ENCODE data around the gene TRIM54. TPM values are rescaled to one million over a fixed set of nuclear protein-coding genes. Genes with fewer than 3 reads are reported as not detected.

The TRIM54 gene
- total and polyA plus RNA-seq, 2 donors (not counting 3 experiments of a cell fraction or from before 2014, with no cell fraction given), result 0.51 to 1.7 TPM

DNA sequence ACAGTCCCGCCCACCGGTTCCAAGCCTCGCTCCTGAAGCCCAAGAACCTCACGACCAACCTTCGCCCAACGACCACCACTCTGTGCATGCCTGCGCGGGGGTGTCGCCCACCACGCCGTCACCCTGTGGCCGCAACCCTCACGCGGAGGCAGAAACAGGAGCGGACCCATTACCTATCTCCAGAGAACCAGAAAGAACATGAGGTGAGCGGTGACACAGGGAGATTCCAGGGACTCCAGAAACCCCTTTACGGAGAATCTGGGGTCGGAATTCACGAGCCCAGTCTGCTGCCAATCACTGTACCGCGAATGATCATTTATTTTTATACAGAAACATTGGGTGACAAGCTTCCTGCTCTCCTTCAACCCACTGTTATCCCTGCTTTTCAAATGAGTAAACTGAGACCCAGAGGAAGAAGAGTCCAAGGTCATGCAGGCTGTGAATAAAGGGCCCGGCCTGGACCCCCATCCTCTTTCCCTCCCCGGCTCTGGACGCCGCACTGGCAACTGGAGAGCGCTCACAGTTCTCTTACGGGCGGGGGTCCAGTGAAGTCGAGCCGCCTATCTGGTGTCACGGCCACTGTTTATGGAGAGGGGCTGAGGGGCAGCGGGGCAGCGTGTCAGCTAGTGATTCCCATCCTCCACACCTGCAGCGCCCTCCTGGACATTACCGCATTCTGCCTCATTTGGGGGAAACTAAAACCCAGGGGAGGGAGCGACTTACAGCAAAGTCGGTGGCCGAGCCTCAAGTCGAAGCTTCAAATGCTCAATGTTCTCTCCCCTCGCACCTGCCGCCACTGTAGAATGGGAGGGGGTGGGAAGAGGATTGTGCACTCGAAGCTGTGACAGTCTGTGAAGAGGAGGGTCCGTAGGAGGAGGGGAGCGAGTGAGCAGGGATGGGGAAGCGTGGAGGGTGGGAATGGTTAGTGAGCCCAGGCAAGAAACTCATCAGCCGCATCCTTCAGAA, 18.7 kb upstream of the TRIM54 start:
- H3K9ac ChIP-seq (replicated peaks; ENCODE audit: extremely low read depth, insufficient read depth, low read length), result no peak overlapping the region
- H3K9me3 ChIP-seq (replicated peaks; ENCODE audit: control insufficient read depth, insufficient read depth, low read length), result no peaks in the 10 kb centered on the region
- CTCF ChIA-PET, result interaction anchor here (0.8 to 6.9 kb wide), 8 partner anchors 9 to 94 kb away, joined by 3 to 143 read pairs (median 4); partner anchors contain the start of gene TRIM54
- H4K20me1 ChIP-seq (replicated peaks; ENCODE audit: control insufficient read depth, extremely low read depth, insufficient read depth, low read length), result no peaks in the 10 kb centered on the region
- H3K9me1 ChIP-seq (replicated peaks; ENCODE audit: control insufficient read depth, extremely low read depth, insufficient read depth, low read length), result no peaks in the 10 kb centered on the region
- FAIRE-seq (peak; percentile 18), DNase-seq (ENCODE audit: low read depth, low spot score) (peak; percentile 31)
- H2AFZ ChIP-seq (ENCODE audit: low read depth, low read length), result peak overlapping the region; percentile 64
- H3K4me2 ChIP-seq (ENCODE audit: insufficient read depth, low read length), result peak overlapping the region; percentile 77
- no peaks in the 10 kb centered on the region for H3K79me2 ChIP-seq (ENCODE audit: control insufficient read depth, insufficient read depth, low read length)
- H3K27ac ChIP-seq (ENCODE audit: insufficient read depth, low read depth, low read length), result no peak overlapping the region
- H3K4me3 ChIP-seq (replicated peaks in 1 of 3; ENCODE audit: insufficient read depth in 1 of 3, low read depth in 1 of 3, low read length in 3 of 3), result peak overlapping the region in 2 of 3 experiments; percentile 43 to 82
- H3K4me1 ChIP-seq (ENCODE audit: control insufficient read depth, extremely low read depth, insufficient read depth, low read length), result peaks cover 22% of the 10 kb centered on the region
- BruUV-seq (replicated peaks), result no TSS peak
- H3K36me3 ChIP-seq (ENCODE audit: control insufficient read depth in 2 of 2, extremely low read depth in 1 of 2, insufficient read depth in 2 of 2, low read length in 2 of 2), result no peaks in the 10 kb centered on the region
- intact Hi-C loops (cut with micrococcal nuclease) (loop anchor here (2.0 kb wide), 1 partner anchor 25 kb away; no protein-coding TSS in a partner anchor), dilution Hi-C loops (cut with MboI; ENCODE audit: extremely low pct_ligation_motif_present, low sequenced_read_pairs) (no loop called here)
- no peak for TF ChIP-seq GATA2 (IDR thresholded peaks at IDR 0.05; ENCODE audit: insufficient read depth, insufficient read length, low read depth, low read length)
- peak; percentile 99 for TF ChIP-seq EZH2 (IDR thresholded peaks at IDR 0.05; ENCODE audit: borderline replicate concordance, low read depth, low read length, severe bottlenecking)
- peaks cover 15 to 38% of the 10 kb centered on the region in 2 experiments for H3K27me3 ChIP-seq (ENCODE audit: control insufficient read depth in 2 of 2, insufficient read depth in 2 of 2, low read length in 2 of 2)
- POLR2A ChIA-PET, result interaction anchor here (1.5 kb wide), 1 partner anchor 30 kb away, joined by 3 read pairs; no protein-coding TSS in a partner anchor

DNA sequence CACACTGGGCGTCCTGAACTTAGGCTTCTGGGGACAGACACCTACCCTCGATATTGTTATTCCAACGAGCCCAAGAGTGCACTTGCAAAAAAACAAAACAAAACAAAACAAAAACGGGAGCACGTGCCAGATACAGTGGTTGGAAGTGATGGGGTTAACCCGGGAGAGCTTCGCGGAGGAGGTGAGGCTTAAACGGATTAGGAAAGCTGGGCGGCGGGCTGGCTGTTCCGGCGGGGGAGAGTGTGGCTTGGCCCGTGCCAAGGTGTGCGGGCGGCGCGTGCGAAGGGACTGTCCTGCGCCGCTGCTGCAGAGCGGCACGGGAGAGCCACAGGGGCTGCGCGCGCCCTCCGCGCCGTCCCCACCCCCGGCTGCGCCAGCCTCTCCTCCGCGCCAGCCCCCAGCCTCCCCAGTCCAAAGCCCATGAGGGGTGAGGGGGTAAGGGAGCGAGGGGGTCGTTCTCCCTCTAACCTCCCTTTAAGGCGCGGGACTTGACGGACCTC, 17.9 kb upstream of the TRIM54 start:
- peak; percentile 30 for DNase-seq (ENCODE audit: low read depth, low spot score)

More for the DNA sequence above, 17.9 kb upstream of the TRIM54 start:
- Histone ChIP-seq H4K20me1 (replicated peaks; ENCODE audit: control insufficient read depth, extremely low read depth, insufficient read depth, low read length) (no peaks in the 10 kb centered on the region), H3K9ac (replicated peaks; ENCODE audit: extremely low read depth, insufficient read depth, low read length) (peak overlapping the region; percentile 25), H3K9me1 (replicated peaks; ENCODE audit: control insufficient read depth, extremely low read depth, insufficient read depth, low read length) (no peaks in the 10 kb centered on the region), H3K9me3 (replicated peaks; ENCODE audit: control insufficient read depth, insufficient read depth, low read length) (no peaks in the 10 kb centered on the region), H3K36me3 (ENCODE audit: control insufficient read depth in 2 of 2, extremely low read depth in 1 of 2, insufficient read depth in 2 of 2, low read length in 2 of 2) (no peaks in the 10 kb centered on the region), H3K27ac (ENCODE audit: insufficient read depth, low read depth, low read length) (no peak overlapping the region), H3K79me2 (ENCODE audit: control insufficient read depth, insufficient read depth, low read length) (no peaks in the 10 kb centered on the region), H3K27me3 (ENCODE audit: control insufficient read depth in 2 of 2, insufficient read depth in 2 of 2, low read length in 2 of 2) (peaks cover 16 to 40% of the 10 kb centered on the region in 2 experiments), H3K4me3 (replicated peaks in 1 of 3; ENCODE audit: insufficient read depth in 1 of 3, low read depth in 1 of 3, low read length in 3 of 3) (peak overlapping the region in 2 of 3 experiments; percentile 32 to 82), H3K4me2 (ENCODE audit: insufficient read depth, low read length) (peak overlapping the region; percentile 37), H3K4me1 (ENCODE audit: control insufficient read depth, extremely low read depth, insufficient read depth, low read length) (peaks cover 22% of the 10 kb centered on the region), H2AFZ (ENCODE audit: low read depth, low read length) (peak overlapping the region; percentile 90)
- TF ChIP-seq, protein P1, sequence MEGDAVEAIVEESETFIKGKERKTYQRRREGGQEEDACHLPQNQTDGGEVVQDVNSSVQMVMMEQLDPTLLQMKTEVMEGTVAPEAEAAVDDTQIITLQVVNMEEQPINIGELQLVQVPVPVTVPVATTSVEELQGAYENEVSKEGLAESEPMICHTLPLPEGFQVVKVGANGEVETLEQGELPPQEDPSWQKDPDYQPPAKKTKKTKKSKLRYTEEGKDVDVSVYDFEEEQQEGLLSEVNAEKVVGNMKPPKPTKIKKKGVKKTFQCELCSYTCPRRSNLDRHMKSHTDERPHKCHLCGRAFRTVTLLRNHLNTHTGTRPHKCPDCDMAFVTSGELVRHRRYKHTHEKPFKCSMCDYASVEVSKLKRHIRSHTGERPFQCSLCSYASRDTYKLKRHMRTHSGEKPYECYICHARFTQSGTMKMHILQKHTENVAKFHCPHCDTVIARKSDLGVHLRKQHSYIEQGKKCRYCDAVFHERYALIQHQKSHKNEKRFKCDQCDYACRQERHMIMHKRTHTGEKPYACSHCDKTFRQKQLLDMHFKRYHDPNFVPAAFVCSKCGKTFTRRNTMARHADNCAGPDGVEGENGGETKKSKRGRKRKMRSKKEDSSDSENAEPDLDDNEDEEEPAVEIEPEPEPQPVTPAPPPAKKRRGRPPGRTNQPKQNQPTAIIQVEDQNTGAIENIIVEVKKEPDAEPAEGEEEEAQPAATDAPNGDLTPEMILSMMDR (IDR thresholded peaks at IDR 0.05; ENCODE audit: extremely low read depth in 1 of 2, insufficient read depth in 1 of 2, low read depth in 1 of 2, low read length in 2 of 2), result no peak
- TF ChIP-seq POLR2AphosphoS5 (IDR thresholded peaks at IDR 0.05; ENCODE audit: insufficient read depth, low read depth, low read length) (no peak), MYC (IDR thresholded peaks at IDR 0.05; ENCODE audit: low read depth, low read length) (no peak), EZH2 (IDR thresholded peaks at IDR 0.05; ENCODE audit: borderline replicate concordance, low read depth, low read length, severe bottlenecking) (peak; percentile 55), POLR2A (IDR thresholded peaks at IDR 0.05; ENCODE audit: low read depth, low read length) (no peak)
- BruUV-seq (replicated peaks), result no TSS peak
- dilution Hi-C loops (cut with MboI; ENCODE audit: extremely low pct_ligation_motif_present, low sequenced_read_pairs), result no loop called here
- intact Hi-C loops (cut with micrococcal nuclease), result loop anchor here (2.0 kb wide), 1 partner anchor 24 kb away; no protein-coding TSS in a partner anchor
- FAIRE-seq, result no peak
- ChIA-PET CTCF (interaction anchor here (1.1 to 6.9 kb wide), 9 partner anchors 8 to 129 kb away, joined by 3 to 143 read pairs (median 5); partner anchors contain the start of genes PREB and TRIM54), POLR2A (interaction anchor here (1.5 kb wide), 1 partner anchor 29 kb away, joined by 3 read pairs; no protein-coding TSS in a partner anchor)
